MCF 10A (cell line): ENCODE measurements around the gene B4GALT7. TPM values are rescaled to one million over a fixed set of nuclear protein-coding genes. Genes with fewer than 3 reads are reported as not detected.
A peak's percentile ranks its signal among the peaks of the same experiment; 100 is the strongest.

Source experiments
- BruUV-seq: library from RNA; stranded (reverse); fragments of 400-500 nt; replicated peaks from 2 replicates; lab custom pipeline; 2021; lab: Mats Ljungman, UMichigan
- CTCF ChIA-PET: fragments of 300-600 bp; sonication (Branson Sonifier 250); formaldehyde crosslinking; extraction: SDS; loops from one replicate; lab custom pipeline; 2021; ENCODE audit warnings: antibody characterized with exemption, inconsistent platforms; lab: Yijun Ruan, JAX
- POLR2A ChIA-PET: fragments of 300-600, 350-650 bp; sonication (Branson Sonifier 250); formaldehyde crosslinking; extraction: SDS; loops from one replicate; lab custom pipeline; 2020; ENCODE audit warnings: antibody characterized with exemption, inconsistent platforms; lab: Yijun Ruan, JAX
- DNase-seq: peaks from one replicate; pipeline ENCODE4 v3.0.0-alpha.2; 2018; ENCODE audit not compliant: unreplicated experiment
- H3K27ac Mint-ChIP-seq: one replicate; pipeline ENCODE4 v1.8.0; 2022; ENCODE audit warnings: mild to moderate bottlenecking, low read depth, mixed read lengths; ENCODE audit not compliant: unreplicated experiment
- H3K27me3 Mint-ChIP-seq: one replicate; pipeline ENCODE4 v1.8.0; 2022; ENCODE audit warnings: mixed read lengths; ENCODE audit not compliant: insufficient read depth, unreplicated experiment
- H3K36me3 Mint-ChIP-seq: one replicate; pipeline ENCODE4 v1.8.0; 2022; ENCODE audit warnings: mild to moderate bottlenecking, moderate library complexity, mixed read lengths; ENCODE audit not compliant: insufficient read depth, unreplicated experiment
- H3K4me1 Mint-ChIP-seq: one replicate; pipeline ENCODE4 v1.8.0; 2022; ENCODE audit warnings: mixed read lengths; ENCODE audit not compliant: insufficient read depth, unreplicated experiment
- H3K4me3 Mint-ChIP-seq: one replicate; pipeline ENCODE4 v1.8.0; 2022; ENCODE audit warnings: mild to moderate bottlenecking, moderate library complexity, mixed read lengths; ENCODE audit not compliant: unreplicated experiment
- H3K9me3 Mint-ChIP-seq: one replicate; pipeline ENCODE4 v1.8.0; 2022; ENCODE audit warnings: mixed read lengths; ENCODE audit not compliant: unreplicated experiment
- CTCF ChIP-seq: fragments of 200-600 bp; IDR thresholded peaks from one replicate; pipeline ENCODE4 v1.8.0; 2022; ENCODE audit warnings: antibody characterized with exemption, mild to moderate bottlenecking; ENCODE audit not compliant: unreplicated experiment
- intact Hi-C: fragments of 100-400 bp; cut with micrococcal nuclease; formaldehyde crosslinking; loops from 2 replicates; pipeline ENCODE4 v1.14.1; 2022
- total RNA-seq: library from RNA; stranded (reverse); gene quantifications from 2 replicates; pipeline ENCODE4 v1.2.3, GENCODE V29; 2022

The B4GALT7 gene
- total RNA-seq, 1 experiment from 2014 or later = 38.8 TPM

- Mint-ChIP-seq H3K36me3 (peaks cover 32% of the 10 kb centered on the region), H3K4me3 (no peak overlapping the region), H3K9me3 (no peaks in the 10 kb centered on the region), H3K27ac (no peak overlapping the region), H3K27me3 (no peaks in the 10 kb centered on the region), H3K4me1 (peaks cover 10% of the 10 kb centered on the region)
- BruUV-seq = no TSS peak
- ChIA-PET CTCF (interaction anchor here (0.7 to 3.1 kb wide), 19 partner anchors 10 to 943 kb away, joined by 3 to 22 read pairs (median 4); partner anchors contain the start of gene TMED9), POLR2A (interaction anchor here (0.6 to 4.5 kb wide), 5 partner anchors 14 to 430 kb away, joined by 3 to 24 read pairs (median 3); partner anchors contain the start of genes LMAN2 and TMED9)
- DNase-seq = no peak
- intact Hi-C loops = loop anchor here (5.0 to 10.0 kb wide), 2 partner anchors 460 to 558 kb away; no protein-coding TSS in a partner anchor
- no peak for TF ChIP-seq CTCF
These were observed 7.2 kb downstream of the B4GALT7 start for GRCh38 chr5:177607115-177607451.

- DNase-seq = peak; percentile 82
- H3K27me3 Mint-ChIP-seq = no peaks in the 10 kb centered on the region
- H3K4me1 Mint-ChIP-seq = peaks cover 5% of the 10 kb centered on the region
- CTCF ChIA-PET = interaction anchor here (0.6 to 3.1 kb wide), 23 partner anchors 9 to 943 kb away, joined by 3 to 22 read pairs (median 4); partner anchors contain the start of gene TMED9
- BruUV-seq = no TSS peak
- H3K4me3 Mint-ChIP-seq = no peak overlapping the region
- H3K36me3 Mint-ChIP-seq = peaks cover 32% of the 10 kb centered on the region
- no peak overlapping the region for H3K27ac Mint-ChIP-seq
- no peaks in the 10 kb centered on the region for H3K9me3 Mint-ChIP-seq
- intact Hi-C loops = loop anchor here (5.0 to 10.0 kb wide), 2 partner anchors 460 to 557 kb away; no protein-coding TSS in a partner anchor
- POLR2A ChIA-PET = interaction anchor here (0.6 to 4.5 kb wide), 5 partner anchors 15 to 431 kb away, joined by 3 to 24 read pairs (median 3); partner anchors contain the start of genes LMAN2 and TMED9
- peak; percentile 97 for TF ChIP-seq CTCF
These were observed 7.7 kb downstream of the B4GALT7 start for GRCh38 chr5:177607452-177608192.

- CTCF ChIA-PET = interaction anchor here (0.6 to 3.1 kb wide), 14 partner anchors 8 to 554 kb away, joined by 3 to 22 read pairs (median 4); partner anchors contain the start of gene TMED9
- POLR2A ChIA-PET = interaction anchor here (4.5 to 5.8 kb wide), 2 partner anchors 9 to 16 kb away, joined by 24 to 29 read pairs; partner anchors contain the start of genes B4GALT7 and TMED9
- peaks cover 32% of the 10 kb centered on the region for H3K36me3 Mint-ChIP-seq
- no peaks in the 10 kb centered on the region for H3K27me3 Mint-ChIP-seq
- no peaks in the 10 kb centered on the region for H3K9me3 Mint-ChIP-seq
- H3K4me1 Mint-ChIP-seq = peaks cover 3% of the 10 kb centered on the region
- no peak for DNase-seq
- no peak overlapping the region for H3K4me3 Mint-ChIP-seq
- no peak overlapping the region for H3K27ac Mint-ChIP-seq
- TF ChIP-seq CTCF = no peak
- no TSS peak for BruUV-seq
- intact Hi-C loops = loop anchor here (5.0 to 10.0 kb wide), 2 partner anchors 459 to 556 kb away; no protein-coding TSS in a partner anchor
These were observed 8.5 kb downstream of the B4GALT7 start for GRCh38 chr5:177608243-177609075.
